ENCODE data around the gene ESPNL.
A peak's percentile ranks its signal among the peaks of the same experiment; 100 is the strongest.

Gene ESPNL

GRCh38 chr2:238160206-238161129, 60.3 kb downstream of the ESPNL start:
- intact Hi-C loops (cut with DNase I) = loop anchor here (5.0 kb wide), 1 partner anchor 102 kb away; no protein-coding TSS in a partner anchor
- DNase-seq = peak in 27 of 42 donors; percentile 15 to 73 (median 48)

GRCh38 chr2:238161291-238162051, 61.3 kb downstream of the ESPNL start:
- DNase-seq = peak in 1 of 42 donors; percentile 7
- intact Hi-C loops (cut with DNase I) = loop anchor here (5.0 kb wide), 1 partner anchor 101 kb away; no protein-coding TSS in a partner anchor

- no peak for DNase-seq
- intact Hi-C loops (cut with DNase I) = loop anchor here (5.0 kb wide), 1 partner anchor 100 kb away; no protein-coding TSS in a partner anchor
These were observed 62.2 kb downstream of the ESPNL start for GRCh38 chr2:238162251-238162845.

GRCh38 chr2:238162846-238163441, 62.8 kb downstream of the ESPNL start:
- no peak for DNase-seq
- intact Hi-C loops (cut with DNase I) = loop anchor here (5.0 kb wide), 1 partner anchor 99 kb away; no protein-coding TSS in a partner anchor

GRCh38 chr2:238163481-238164198, 63.5 kb downstream of the ESPNL start:
- DNase-seq = peak in 13 of 42 donors; percentile 17 to 58 (median 41)
- intact Hi-C loops (cut with DNase I) = loop anchor here (5.0 kb wide), 1 partner anchor 99 kb away; no protein-coding TSS in a partner anchor

- intact Hi-C loops (cut with DNase I) = loop anchor here (5.0 kb wide), 1 partner anchor 97 kb away; no protein-coding TSS in a partner anchor
- DNase-seq = peak in 4 of 42 donors; percentile 0 to 35 (median 16)
These were observed 64.8 kb downstream of the ESPNL start for GRCh38 chr2:238164906-238165287.

GRCh38 chr2:238165288-238165921, 65.3 kb downstream of the ESPNL start:
- intact Hi-C loops (cut with DNase I) = no loop called here
- DNase-seq = peak in 6 of 42 donors; percentile 3 to 35 (median 26)

GRCh38 chr2:238166391-238167343, 66.5 kb downstream of the ESPNL start:
- DNase-seq = peak in 9 of 42 donors; percentile 2 to 39 (median 15)
- intact Hi-C loops (cut with DNase I) = no loop called here

- peak in 4 of 42 donors; percentile 14 to 32 (median 24) for DNase-seq
- intact Hi-C loops (cut with DNase I) = no loop called here
These were observed 67.2 kb downstream of the ESPNL start for GRCh38 chr2:238167344-238167715.

GRCh38 chr2:238167761-238168160, 67.6 kb downstream of the ESPNL start:
- peak in 20 of 42 donors; percentile 19 to 74 (median 48) for DNase-seq
- intact Hi-C loops (cut with DNase I) = no loop called here

GRCh38 chr2:238168196-238169047, 68.3 kb downstream of the ESPNL start:
- peak in 3 of 42 donors; percentile 12 to 33 (median 14) for DNase-seq
- intact Hi-C loops (cut with DNase I) = no loop called here

GRCh38 chr2:238169048-238169707, 69.0 kb downstream of the ESPNL start:
- DNase-seq = peak in 3 of 42 donors; percentile 15 to 33 (median 22)
- intact Hi-C loops (cut with DNase I) = no loop called here

- intact Hi-C loops (cut with DNase I) = no loop called here
- peak in 32 of 42 donors; percentile 21 to 79 (median 46) for DNase-seq
These were observed 69.6 kb downstream of the ESPNL start for GRCh38 chr2:238169708-238170251.

GRCh38 chr2:238170386-238171071, 70.4 kb downstream of the ESPNL start:
- intact Hi-C loops (cut with DNase I) = no loop called here
- DNase-seq = peak in 2 of 42 donors; percentile 33 to 36
